ENCODE measurements around the gene TXNRD2. TPM values are rescaled to one million over a fixed set of nuclear protein-coding genes. Genes with fewer than 3 reads are reported as not detected.
A peak's percentile ranks its signal among the peaks of the same experiment; 100 is the strongest.

Gene TXNRD2
- total RNA-seq, 1 experiment from 2014 or later = 22.9 TPM

DNA sequence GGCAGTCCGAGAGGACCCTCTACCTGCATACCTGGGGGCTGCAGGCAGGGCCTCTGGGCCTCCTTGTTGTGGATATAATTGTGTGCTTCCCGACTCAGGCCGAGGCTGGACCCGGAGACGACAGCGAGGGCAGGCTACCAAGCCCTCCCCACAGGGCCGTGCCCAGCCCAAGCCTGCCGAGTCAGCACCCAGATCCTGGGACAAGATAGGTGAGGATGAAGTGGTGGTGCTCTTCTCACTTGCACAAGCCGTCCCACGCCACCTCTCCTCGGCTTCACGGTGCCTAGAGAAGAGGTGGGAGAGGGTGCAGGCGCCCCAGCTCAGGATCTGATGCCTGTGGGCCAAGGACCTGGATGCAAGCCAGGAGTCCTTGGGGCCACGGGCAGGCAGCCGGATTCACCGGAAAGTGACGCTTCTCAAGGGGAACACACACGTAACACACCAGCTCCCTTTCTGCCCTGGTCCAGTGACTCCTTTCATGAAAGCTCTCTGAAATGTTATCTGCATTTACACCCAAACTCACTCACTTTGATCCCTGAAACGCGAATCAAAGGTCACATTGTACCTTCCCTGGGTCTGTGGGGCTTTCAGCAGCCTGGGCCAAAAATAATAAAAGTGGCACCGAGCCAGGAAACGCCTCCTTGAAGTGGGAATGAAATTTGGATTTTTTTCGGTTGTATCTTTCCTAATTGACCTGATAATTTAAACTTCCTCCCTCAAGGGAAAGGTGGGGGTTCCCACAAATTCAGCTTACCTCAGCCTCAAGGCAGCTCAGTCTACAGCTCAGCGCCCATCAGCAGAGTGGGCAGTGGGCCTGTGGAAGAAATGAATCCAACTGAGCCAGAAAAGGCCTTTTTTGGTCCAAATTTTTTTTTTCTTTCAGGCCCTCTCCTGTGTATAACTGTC, 85.9 kb downstream of the TXNRD2 start:
- Mint-ChIP-seq H3K27ac (peak overlapping the region; percentile 33 to 92 (median 52); a peak in 2 of 7 replicates), H3K4me1 (peaks cover 30 to 32% of the 10 kb centered on the region in 2 experiments), H3K36me3 (ENCODE audit: insufficient read depth in 1 of 3, low read depth in 3 of 3) (peaks cover 19 to 32% (median 28%) of the 10 kb centered on the region in 3 experiments; a peak in 6 of 7 replicates), H3K9me3 (no peaks in the 10 kb centered on the region), H3K4me3 (peak overlapping the region; percentile 90 to 91), H3K27me3 (ENCODE audit: low read depth) (no peaks in the 10 kb centered on the region; the same call in none of the 2 replicates)
- no peaks in the 10 kb centered on the region for H3K9me3 ChIP-seq (ENCODE audit: control insufficient read depth, low read depth, low read length)
- H3K56ac ChIP-seq (ENCODE audit: insufficient read length, low read depth, low read length) = no peak overlapping the region
- H2BK12ac ChIP-seq (ENCODE audit: insufficient read length, low read depth, low read length) = no peak overlapping the region
- H4K8ac ChIP-seq (replicated peaks; ENCODE audit: insufficient read length, low read depth, low read length) = no peak overlapping the region
- no peak overlapping the region for H3T11ph ChIP-seq (ENCODE audit: low read length)
- H3K4me2 ChIP-seq (ENCODE audit: insufficient read depth, insufficient read length, low read length) = peak overlapping the region; percentile 46
- no peaks in the 10 kb centered on the region for H3K27me3 ChIP-seq (ENCODE audit: insufficient read depth, low read length)
- H3K27ac ChIP-seq (ENCODE audit: insufficient read length, low read depth, low read length) = no peak overlapping the region
- no peak overlapping the region for H2BK15ac ChIP-seq (ENCODE audit: low read depth, low read length)
- no peak overlapping the region for H3K23ac ChIP-seq (ENCODE audit: insufficient read length, low read depth, low read length)
- peaks cover 10% of the 10 kb centered on the region for H3K79me1 ChIP-seq (ENCODE audit: insufficient read depth, low read depth, low read length, poor library complexity, severe bottlenecking)
- no peak overlapping the region for H2BK20ac ChIP-seq (ENCODE audit: low read depth, low read length, poor library complexity, severe bottlenecking)
- no peaks in the 10 kb centered on the region; the same call in 1 of the 2 replicates for H3K4me1 ChIP-seq (ENCODE audit: insufficient read depth, low read length)
- H2AFZ ChIP-seq (ENCODE audit: low read length) = no peak overlapping the region
- no CpG with 5 or more reads among the region's 24 CpGs for WGBS (ENCODE audit: extremely low coverage, insufficient read length, low lambda C conversion rate)
- no peak overlapping the region for H2BK5ac ChIP-seq (ENCODE audit: insufficient read length, low read length)
- no peak overlapping the region for H2AK5ac ChIP-seq (ENCODE audit: insufficient read length, low read length)
- H3K79me2 ChIP-seq (ENCODE audit: insufficient read depth, low read length) = peaks cover 13% of the 10 kb centered on the region; the same call in 1 of the 2 replicates
- TF ChIP-seq CTCF (conservative IDR thresholded peaks at IDR 0.05) = no peak
- H4K20me1 ChIP-seq (ENCODE audit: control insufficient read depth, insufficient read depth, insufficient read length) = no peaks in the 10 kb centered on the region
- H3K4ac ChIP-seq (ENCODE audit: low read depth, low read length) = no peak overlapping the region
- H4K91ac ChIP-seq (ENCODE audit: insufficient read length, low read depth, low read length) = no peak overlapping the region
- H3K18ac ChIP-seq (ENCODE audit: insufficient read length, low read depth, low read length) = no peak overlapping the region
- no peak overlapping the region for H2BK120ac ChIP-seq (ENCODE audit: low read depth, low read length, poor library complexity, severe bottlenecking)
- H3K23me2 ChIP-seq (ENCODE audit: insufficient read length, low read depth, low read length, poor library complexity, severe bottlenecking) = peaks cover 17% of the 10 kb centered on the region
- peak overlapping the region; percentile 28 for H3K9ac ChIP-seq (ENCODE audit: extremely low read depth, insufficient read length, low read length)
- peak; percentile 58 for DNase-seq
- H4K5ac ChIP-seq (ENCODE audit: insufficient read length, low read depth, low read length) = no peak overlapping the region
- H3K14ac ChIP-seq (ENCODE audit: insufficient read depth, low read length) = peak overlapping the region; percentile 85; the same call in 1 of the 2 replicates
